BLaER1 treated with 17β-estradiol and CSF1 and Interleukin-3, amounts not matched to agents 10 nM and 100 nM (cell line): Measurements from ENCODE around the gene PKD1.
A peak's percentile ranks its signal among the peaks of the same experiment; 100 is the strongest.

Experiments
- H3K27ac ChIP-seq, 11 experiments: shearing (Covaris generic); formaldehyde crosslinking; 2 replicates each; pipeline ENCODE4 v1.8.1; 2022
- H3K27me3 ChIP-seq, 11 experiments: shearing (Covaris generic); formaldehyde crosslinking; 2 replicates each; pipeline ENCODE4 v1.8.1; 2022
- H3K36me3 ChIP-seq, 11 experiments: shearing (Covaris generic); formaldehyde crosslinking; 2 replicates each; pipeline ENCODE4 v1.8.1; 2022
- H3K4me1 ChIP-seq, 10 experiments: shearing (Covaris generic); formaldehyde crosslinking; 2 replicates each; pipeline ENCODE4 v1.8.1; 2022
- H3K4me2 ChIP-seq, 11 experiments: shearing (Covaris generic); formaldehyde crosslinking; 2 replicates each; pipeline ENCODE4 v1.8.1; 2022
- H3K4me3 ChIP-seq, 10 experiments: shearing (Covaris generic); formaldehyde crosslinking; 2 replicates each; pipeline ENCODE4 v1.8.1; 2022
- H3K9ac ChIP-seq, 11 experiments: shearing (Covaris generic); formaldehyde crosslinking; 2 replicates each; pipeline ENCODE4 v1.8.1; 2022
- H3K9me3 ChIP-seq, 11 experiments: shearing (Covaris generic); formaldehyde crosslinking; replicated peaks in 1 of 11; 2 replicates each; pipeline ENCODE4 v1.8.1; 2022
- H4K20me1 ChIP-seq, 11 experiments: shearing (Covaris generic); formaldehyde crosslinking; 2 replicates each; pipeline ENCODE4 v1.8.1; 2022
- Cebpa-rat ChIP-seq, 11 experiments: shearing (Covaris generic); IDR thresholded peaks; 2 replicates each; pipeline ENCODE4 v1.8.1; 2022

PKD1 gene

DNA sequence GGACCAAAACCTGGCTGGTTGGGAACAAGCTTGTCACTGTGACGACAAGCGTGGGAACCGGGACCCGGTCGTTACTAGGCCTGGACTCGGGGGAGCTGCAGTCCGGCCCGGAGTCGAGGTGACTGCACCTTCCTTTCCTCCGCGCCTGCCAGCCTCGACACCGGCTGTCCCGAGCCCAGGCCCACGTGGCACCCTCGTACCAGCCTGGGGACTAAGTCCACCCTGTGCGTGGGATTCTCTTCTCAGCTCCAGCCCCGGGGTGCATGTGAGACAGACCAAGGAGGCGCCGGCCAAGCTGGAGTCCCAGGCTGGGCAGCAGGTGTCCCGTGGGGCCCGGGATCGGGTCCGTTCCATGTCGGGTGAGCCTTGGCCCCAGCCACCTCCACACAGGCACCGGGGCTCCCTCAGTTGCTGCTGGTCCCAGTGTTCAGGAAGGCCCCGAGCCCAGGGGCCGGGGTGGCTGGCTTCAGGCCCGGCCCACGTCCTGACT, 56.3 kb downstream of the PKD1 start:
- no peak overlapping the region for H3K4me2 ChIP-seq
- H3K9me3 ChIP-seq, result no peaks in the 10 kb centered on the region
- no peak overlapping the region for H3K27ac ChIP-seq
- H4K20me1 ChIP-seq, result peaks cover 5 to 78% (median 33%) of the 10 kb centered on the region in 11 experiments; a peak in 20 of 22 replicates
- H3K9ac ChIP-seq, result 0 out of 22 replicates have a peak overlapping the region, but pooled peaks of 1 of the 11 experiments have one; percentile 7
- H3K27me3 ChIP-seq, result no peaks in the 10 kb centered on the region
- no peak overlapping the region for H3K4me3 ChIP-seq
- H3K36me3 ChIP-seq, result peaks cover 47 to 88% (median 76%) of the 10 kb centered on the region in 11 experiments
- H3K4me1 ChIP-seq, result peaks cover 21 to 58% (median 42%) of the 10 kb centered on the region in 10 experiments
- no peak for TF ChIP-seq Cebpa-rat (IDR thresholded peaks at IDR 0.05)

DNA sequence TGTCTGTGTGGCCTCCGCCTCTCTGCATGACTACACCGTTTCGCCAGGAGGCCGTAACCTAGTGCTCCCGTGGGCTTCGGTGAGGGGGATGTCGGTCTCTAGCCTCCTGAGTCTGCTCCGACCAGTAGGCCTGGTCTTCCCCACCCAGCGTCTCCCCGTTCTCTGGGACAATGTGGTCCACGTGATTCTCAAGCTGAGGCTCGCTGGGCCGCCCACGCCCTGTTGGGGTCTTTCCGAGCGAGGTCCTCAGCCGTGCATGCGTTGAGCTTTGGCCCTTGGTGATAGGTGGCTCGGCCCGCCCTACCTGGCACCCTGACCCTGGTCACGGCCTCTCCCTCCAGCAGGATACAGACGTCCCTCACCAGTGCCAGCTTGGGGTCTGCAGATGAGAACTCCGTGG, 57.0 kb downstream of the PKD1 start:
- Histone ChIP-seq H3K4me1 (peaks cover 16 to 51% (median 36%) of the 10 kb centered on the region in 10 experiments), H3K4me3 (no peak overlapping the region), H3K27ac (0 out of 22 replicates have a peak overlapping the region, but pooled peaks of 1 of the 11 experiments have one; percentile 1), H3K4me2 (peak overlapping the region in 5 of 11 experiments; percentile 4 to 51 (median 45); a peak in 9 of 22 replicates), H4K20me1 (peaks cover 4 to 77% (median 27%) of the 10 kb centered on the region in 11 experiments; a peak in 20 of 22 replicates), H3K27me3 (no peaks in the 10 kb centered on the region), H3K36me3 (peaks cover 47 to 88% (median 77%) of the 10 kb centered on the region in 11 experiments), H3K9ac (peak overlapping the region in 5 of 11 experiments; percentile 7 to 55 (median 22); a peak in 5 of 22 replicates), H3K9me3 (no peaks in the 10 kb centered on the region)
- no peak for TF ChIP-seq Cebpa-rat (IDR thresholded peaks at IDR 0.05)

DNA sequence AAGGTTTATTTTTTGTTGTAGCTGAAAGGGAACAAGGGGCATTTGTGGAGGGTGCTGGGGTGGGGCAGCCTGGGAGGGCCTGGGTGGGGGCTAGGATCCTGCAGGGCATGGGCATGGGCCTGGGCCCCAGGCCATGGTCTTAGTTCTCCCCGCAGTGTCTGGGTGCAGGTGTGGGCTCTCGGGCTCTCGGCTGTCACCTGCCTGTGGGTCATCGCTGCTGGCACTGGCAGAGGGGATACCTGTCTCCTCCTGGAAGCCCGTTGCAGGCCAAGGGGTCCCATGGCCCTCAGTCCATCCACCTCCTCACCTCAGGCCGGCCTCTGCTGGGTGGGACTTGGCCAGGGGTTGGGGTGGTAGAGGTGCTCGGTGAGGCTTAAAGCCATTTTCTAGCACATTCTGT, 57.6 kb downstream of the PKD1 start:
- H3K27me3 ChIP-seq, result no peaks in the 10 kb centered on the region
- H3K4me3 ChIP-seq, result no peak overlapping the region
- H3K36me3 ChIP-seq, result peaks cover 51 to 91% (median 83%) of the 10 kb centered on the region in 11 experiments
- no peaks in the 10 kb centered on the region for H3K9me3 ChIP-seq
- H3K27ac ChIP-seq, result no peak overlapping the region
- peak overlapping the region in 5 of 11 experiments; percentile 4 to 51 (median 45); a peak in 9 of 22 replicates for H3K4me2 ChIP-seq
- no peak for TF ChIP-seq Cebpa-rat (IDR thresholded peaks at IDR 0.05)
- peak overlapping the region in 5 of 11 experiments; percentile 7 to 55 (median 22); a peak in 4 of 22 replicates for H3K9ac ChIP-seq
- H3K4me1 ChIP-seq, result peaks cover 10 to 45% (median 30%) of the 10 kb centered on the region in 10 experiments
- peaks cover 0 to 76% (median 21%) of the 10 kb centered on the region in 11 experiments; a peak in 17 of 22 replicates for H4K20me1 ChIP-seq

DNA sequence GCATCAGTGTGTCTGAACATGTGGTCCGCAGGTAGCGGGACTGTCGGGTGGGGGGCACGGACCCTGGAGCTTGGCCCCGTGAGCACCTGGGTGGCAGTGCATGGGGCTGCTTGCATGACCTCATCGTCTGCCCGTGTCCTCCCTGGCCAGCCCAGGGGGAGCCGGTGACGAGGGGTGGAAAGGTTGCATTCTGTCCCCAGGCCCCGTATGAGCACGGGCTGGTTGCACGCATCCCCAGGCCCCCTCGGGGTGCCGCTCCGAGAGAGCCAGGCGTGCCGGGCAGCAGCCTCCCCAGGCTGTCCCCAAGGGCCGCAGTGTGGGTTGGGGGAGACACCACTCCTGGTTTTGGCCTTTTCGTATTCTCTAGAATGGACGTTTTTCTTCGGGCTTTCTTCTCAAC, 58.0 kb downstream of the PKD1 start:
- no peak overlapping the region for H3K4me3 ChIP-seq
- H3K9ac ChIP-seq, result no peak overlapping the region
- H3K27ac ChIP-seq, result no peak overlapping the region
- peaks cover 0 to 76% (median 19%) of the 10 kb centered on the region in 11 experiments; a peak in 16 of 22 replicates for H4K20me1 ChIP-seq
- peaks cover 55 to 95% (median 87%) of the 10 kb centered on the region in 11 experiments for H3K36me3 ChIP-seq
- H3K4me1 ChIP-seq, result peaks cover 6 to 41% (median 26%) of the 10 kb centered on the region in 10 experiments
- H3K9me3 ChIP-seq, result no peaks in the 10 kb centered on the region
- no peaks in the 10 kb centered on the region for H3K27me3 ChIP-seq
- no peak overlapping the region for H3K4me2 ChIP-seq
- TF ChIP-seq Cebpa-rat (IDR thresholded peaks at IDR 0.05), result no peak

DNA sequence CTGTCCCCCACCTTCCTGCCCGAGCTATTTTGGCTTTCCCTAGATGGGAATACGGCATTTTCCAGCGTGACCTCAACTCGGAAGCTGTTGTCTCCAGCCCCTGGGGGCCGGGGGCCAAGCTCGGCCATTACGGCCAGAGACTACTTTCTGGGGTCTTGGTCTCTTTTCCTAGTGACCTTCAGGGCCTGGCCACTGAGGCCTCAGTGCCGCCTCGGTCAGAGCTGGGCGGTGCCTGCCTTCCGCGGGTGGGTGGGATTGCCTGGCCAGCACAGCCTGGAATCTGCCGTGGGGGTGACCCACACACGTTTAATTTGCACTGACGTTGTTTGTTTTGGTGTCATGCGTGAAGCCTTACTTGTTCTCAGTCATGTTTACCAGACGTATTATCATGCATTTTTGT, 58.7 kb downstream of the PKD1 start:
- no peak overlapping the region for H3K27ac ChIP-seq
- H3K4me1 ChIP-seq, result peaks cover 0 to 35% (median 19%) of the 10 kb centered on the region in 10 experiments; a peak in 18 of 20 replicates
- no peak overlapping the region for H3K4me3 ChIP-seq
- no peak overlapping the region for H3K4me2 ChIP-seq
- H3K27me3 ChIP-seq, result no peaks in the 10 kb centered on the region
- H3K9me3 ChIP-seq, result no peaks in the 10 kb centered on the region
- H4K20me1 ChIP-seq, result peaks cover 0 to 71% (median 12%) of the 10 kb centered on the region in 11 experiments; a peak in 13 of 22 replicates
- H3K9ac ChIP-seq, result no peak overlapping the region
- peaks cover 60 to 97% (median 88%) of the 10 kb centered on the region in 11 experiments for H3K36me3 ChIP-seq
- no peak for TF ChIP-seq Cebpa-rat (IDR thresholded peaks at IDR 0.05)

DNA sequence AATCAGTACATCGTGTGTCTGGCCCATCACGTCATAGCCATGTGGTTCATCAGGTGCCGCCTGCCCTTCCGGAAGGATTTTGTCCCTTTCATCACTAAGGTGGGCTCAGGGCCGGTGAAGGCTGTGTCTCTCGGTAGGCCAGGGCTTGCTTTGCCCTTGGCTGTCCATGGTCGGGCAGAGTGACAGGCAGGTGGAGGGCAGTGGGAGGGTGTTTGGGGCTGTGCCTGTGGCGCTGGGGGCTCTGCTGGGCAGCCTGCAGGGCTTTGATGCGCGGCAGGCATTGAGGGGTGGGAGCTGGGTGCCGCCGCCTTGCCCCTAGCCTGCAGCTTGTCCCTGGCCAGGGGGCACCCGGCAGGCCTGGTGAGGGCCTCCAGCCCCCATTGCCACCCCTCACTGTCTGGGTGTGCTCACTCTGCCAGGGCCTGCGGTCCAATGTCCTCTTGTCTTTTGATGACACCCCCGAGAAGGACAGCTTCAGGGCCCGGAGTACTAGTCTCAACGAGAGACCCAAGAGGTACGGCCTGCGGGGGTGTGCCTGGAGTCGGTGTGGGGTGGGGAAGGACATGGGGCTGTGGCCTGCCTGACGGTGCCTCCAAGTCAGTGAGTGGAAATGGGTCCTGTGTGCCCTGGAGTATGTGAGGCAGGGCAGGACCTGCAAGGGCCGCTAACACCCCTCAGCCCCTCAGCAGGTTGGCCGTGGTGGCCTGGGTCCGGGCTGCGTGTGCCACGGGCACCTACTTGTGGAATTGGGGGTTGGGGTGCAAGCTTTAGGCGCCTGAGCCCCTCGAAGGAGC, 59.4 kb downstream of the PKD1 start:
- Histone ChIP-seq H3K4me2 (no peak overlapping the region), H3K9me3 (no peaks in the 10 kb centered on the region), H3K27me3 (no peaks in the 10 kb centered on the region), H3K27ac (no peak overlapping the region), H3K36me3 (peaks cover 60 to 97% (median 88%) of the 10 kb centered on the region in 11 experiments), H3K4me3 (no peak overlapping the region), H3K4me1 (peaks cover under 1 to 34% (median 17%) of the 10 kb centered on the region in 10 experiments; a peak in 18 of 20 replicates), H3K9ac (no peak overlapping the region), H4K20me1 (peaks cover 0 to 71% (median 4%) of the 10 kb centered on the region in 11 experiments; a peak in 12 of 22 replicates)
- no peak for TF ChIP-seq Cebpa-rat (IDR thresholded peaks at IDR 0.05)

DNA sequence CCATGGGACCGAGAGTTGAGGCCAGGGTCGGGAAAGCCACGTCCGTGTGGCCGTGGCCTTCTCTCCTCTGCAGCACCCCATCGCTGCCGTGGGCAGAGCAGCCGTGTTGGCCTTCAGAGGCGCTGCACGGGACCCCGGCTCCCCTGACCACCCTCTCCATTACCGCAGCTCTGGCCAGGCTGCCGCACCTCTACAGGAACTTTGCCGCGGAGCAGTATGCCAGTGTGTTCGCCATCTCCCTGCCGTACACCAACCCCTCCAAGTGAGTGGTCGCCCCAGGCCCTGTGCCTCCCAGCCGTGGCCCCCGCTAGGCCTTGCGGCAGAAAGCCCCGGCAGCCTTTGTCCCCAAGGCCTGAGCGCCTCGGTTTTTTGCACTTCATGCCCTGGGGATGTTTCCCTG, 60.1 kb downstream of the PKD1 start:
- Histone ChIP-seq H3K4me2 (no peak overlapping the region), H3K27ac (no peak overlapping the region), H3K4me3 (no peak overlapping the region), H4K20me1 (peaks cover 0 to 71% (median 0%) of the 10 kb centered on the region in 11 experiments; a peak in 9 of 22 replicates), H3K4me1 (peaks cover 7 to 34% (median 18%) of the 10 kb centered on the region in 10 experiments; a peak in 19 of 20 replicates), H3K9me3 (no peaks in the 10 kb centered on the region), H3K27me3 (no peaks in the 10 kb centered on the region), H3K36me3 (peaks cover 60 to 98% (median 89%) of the 10 kb centered on the region in 11 experiments), H3K9ac (no peak overlapping the region)
- TF ChIP-seq Cebpa-rat (IDR thresholded peaks at IDR 0.05), result no peak

DNA sequence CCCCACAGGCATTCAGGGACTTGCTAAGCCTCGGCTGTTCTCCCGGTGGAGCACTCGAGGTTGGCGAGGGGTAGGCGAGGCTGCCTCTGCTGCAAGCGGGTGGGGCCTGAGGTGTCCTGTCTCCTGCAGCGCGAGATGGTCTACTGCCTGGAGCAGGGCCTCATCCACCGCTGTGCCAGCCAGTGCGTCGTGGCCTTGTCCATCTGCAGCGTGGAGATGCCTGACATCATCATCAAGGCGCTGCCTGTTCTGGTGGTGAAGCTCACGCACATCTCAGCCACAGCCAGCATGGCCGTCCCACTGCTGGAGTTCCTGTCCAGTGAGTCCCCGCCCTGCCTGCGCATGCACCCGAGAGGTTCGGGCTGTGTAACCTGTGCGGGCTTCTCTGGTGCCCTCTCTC, 61.6 kb downstream of the PKD1 start:
- Histone ChIP-seq H3K4me3 (no peak overlapping the region), H3K27me3 (no peaks in the 10 kb centered on the region)

DNA sequence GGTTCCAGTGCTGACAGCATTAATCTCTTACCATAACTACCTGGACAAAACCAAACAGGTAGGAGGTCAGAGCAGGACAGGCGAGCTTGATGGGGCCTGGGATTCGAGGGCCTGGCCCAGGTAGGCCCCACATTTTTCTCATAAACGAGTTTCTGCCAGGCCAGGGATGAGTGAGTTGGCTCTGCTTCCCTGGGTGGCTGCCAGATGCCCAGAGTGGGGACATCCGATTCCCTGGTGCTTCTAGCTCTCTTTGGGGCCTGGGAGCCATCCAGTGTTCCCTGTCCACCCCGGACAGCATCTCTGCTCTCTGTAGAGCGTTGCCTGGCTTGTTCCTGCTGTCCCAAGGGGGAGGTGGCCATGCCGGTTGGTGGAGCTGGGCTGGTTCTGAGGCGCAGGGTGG, 62.8 kb downstream of the PKD1 start:
- H3K4me3 ChIP-seq, result no peak overlapping the region
- H3K4me1 ChIP-seq, result peaks cover 11 to 26% (median 20%) of the 10 kb centered on the region in 10 experiments; a peak in 18 of 20 replicates
- TF ChIP-seq Cebpa-rat (IDR thresholded peaks at IDR 0.05), result no peak
- peak overlapping the region in 2 of 11 experiments; percentile 3 to 9; a peak in 2 of 22 replicates for H3K9ac ChIP-seq
- H3K9me3 ChIP-seq, result no peaks in the 10 kb centered on the region
- no peak overlapping the region for H3K4me2 ChIP-seq
- H3K27ac ChIP-seq, result 0 out of 22 replicates have a peak overlapping the region, but pooled peaks of 1 of the 11 experiments have one; percentile 7
- H4K20me1 ChIP-seq, result peaks cover 0 to 56% (median 0%) of the 10 kb centered on the region in 11 experiments; a peak in 8 of 22 replicates
- peaks cover 72 to 99% (median 91%) of the 10 kb centered on the region in 11 experiments for H3K36me3 ChIP-seq
- H3K27me3 ChIP-seq, result no peaks in the 10 kb centered on the region

More for the DNA sequence above, 61.6 kb downstream of the PKD1 start:
- no peak overlapping the region for H3K4me2 ChIP-seq
- peak overlapping the region in 2 of 11 experiments; percentile 6 to 27; a peak in 1 of 22 replicates for H3K9ac ChIP-seq
- no peak for TF ChIP-seq Cebpa-rat (IDR thresholded peaks at IDR 0.05)
- peaks cover 9 to 26% (median 22%) of the 10 kb centered on the region in 10 experiments; a peak in 19 of 20 replicates for H3K4me1 ChIP-seq
- peaks cover 0 to 65% (median 0%) of the 10 kb centered on the region in 11 experiments; a peak in 9 of 22 replicates for H4K20me1 ChIP-seq
- H3K36me3 ChIP-seq, result peaks cover 61 to 96% (median 88%) of the 10 kb centered on the region in 11 experiments
- H3K9me3 ChIP-seq, result no peaks in the 10 kb centered on the region
- no peak overlapping the region for H3K27ac ChIP-seq
